ENCODE measurements around the gene ITIH3.

DNA sequence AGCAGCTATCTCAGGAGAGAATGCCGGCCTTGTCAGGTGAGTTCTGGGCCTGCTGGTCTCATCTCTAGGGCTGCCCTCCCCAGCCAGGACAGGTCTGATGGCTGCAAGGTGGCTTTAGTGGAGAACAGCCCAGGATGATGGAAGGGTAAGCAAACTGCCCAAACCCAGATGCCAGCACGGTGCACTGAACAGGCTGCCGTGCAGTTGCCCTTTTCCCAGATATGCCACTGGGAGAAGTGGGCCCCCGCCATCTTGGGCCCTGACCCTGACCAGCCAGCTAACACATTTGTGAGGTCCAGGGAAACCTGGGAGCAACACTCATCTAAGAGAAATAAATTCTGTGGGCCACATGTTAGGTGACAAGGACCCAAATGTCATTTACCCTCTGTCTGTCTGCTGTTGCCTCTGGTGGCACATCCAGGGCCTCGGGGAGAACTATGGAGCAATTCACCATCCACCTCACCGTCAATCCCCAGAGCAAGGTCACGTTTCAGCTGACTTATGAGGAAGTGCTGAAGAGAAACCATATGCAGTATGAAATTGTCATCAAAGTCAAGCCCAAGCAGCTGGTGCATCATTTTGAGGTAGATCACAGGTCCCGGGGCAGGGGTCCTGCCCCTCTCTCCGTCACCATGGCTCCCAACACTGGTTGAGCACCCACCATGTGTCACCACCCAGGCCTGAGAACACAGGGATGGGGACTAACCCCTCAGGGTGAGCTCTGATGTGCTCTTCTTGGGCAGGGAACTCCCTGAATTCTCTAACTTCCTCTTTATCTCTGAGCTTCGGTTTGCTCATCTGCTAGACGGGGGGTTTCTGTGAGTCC lies 15.4 kb upstream of the ITIH3 start:
- TF ChIP-seq POLR2A (IDR thresholded peaks at IDR 0.05), result no peak
- TF ChIP-seq, protein P1, sequence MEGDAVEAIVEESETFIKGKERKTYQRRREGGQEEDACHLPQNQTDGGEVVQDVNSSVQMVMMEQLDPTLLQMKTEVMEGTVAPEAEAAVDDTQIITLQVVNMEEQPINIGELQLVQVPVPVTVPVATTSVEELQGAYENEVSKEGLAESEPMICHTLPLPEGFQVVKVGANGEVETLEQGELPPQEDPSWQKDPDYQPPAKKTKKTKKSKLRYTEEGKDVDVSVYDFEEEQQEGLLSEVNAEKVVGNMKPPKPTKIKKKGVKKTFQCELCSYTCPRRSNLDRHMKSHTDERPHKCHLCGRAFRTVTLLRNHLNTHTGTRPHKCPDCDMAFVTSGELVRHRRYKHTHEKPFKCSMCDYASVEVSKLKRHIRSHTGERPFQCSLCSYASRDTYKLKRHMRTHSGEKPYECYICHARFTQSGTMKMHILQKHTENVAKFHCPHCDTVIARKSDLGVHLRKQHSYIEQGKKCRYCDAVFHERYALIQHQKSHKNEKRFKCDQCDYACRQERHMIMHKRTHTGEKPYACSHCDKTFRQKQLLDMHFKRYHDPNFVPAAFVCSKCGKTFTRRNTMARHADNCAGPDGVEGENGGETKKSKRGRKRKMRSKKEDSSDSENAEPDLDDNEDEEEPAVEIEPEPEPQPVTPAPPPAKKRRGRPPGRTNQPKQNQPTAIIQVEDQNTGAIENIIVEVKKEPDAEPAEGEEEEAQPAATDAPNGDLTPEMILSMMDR (IDR thresholded peaks at IDR 0.05), result no peak
